Panc1 (cell line): ENCODE results near the gene TCOF1. TPM values are rescaled to one million over a fixed set of nuclear protein-coding genes. Genes with fewer than 3 reads are reported as not detected.

Experiments
- ATAC-seq: fragments of 200-7000 bp; cut with Tn5 transposase; 2 replicates; pipeline ENCODE4 v1.9.1; 2020; ENCODE audit warnings: mild to moderate bottlenecking, moderate library complexity
- BruUV-seq: library from RNA; stranded (reverse); fragments of 400-500 nt; replicated peaks from 2 replicates; lab custom pipeline; 2021; lab: Mats Ljungman, UMichigan
- CTCF ChIA-PET: fragments of 300-600 bp; sonication (Branson Sonifier 250); formaldehyde crosslinking; loops from one replicate; lab custom pipeline; 2022; ENCODE audit warnings: antibody characterized with exemption; lab: Charles Lee
- POLR2A ChIA-PET: fragments of 300-600 bp; sonication (Branson Sonifier 250); formaldehyde crosslinking; loops from one replicate; lab custom pipeline; 2022; ENCODE audit warnings: antibody characterized with exemption; lab: Charles Lee
- DNase-seq: peaks from one replicate; pipeline ENCODE4 v3.0.0-alpha.2; 2010; ENCODE audit warnings: low read depth, low spot score
- H3K27ac ChIP-seq: 2 replicates; pipeline ENCODE4 v1.5.1; 2011; ENCODE audit warnings: mild to moderate bottlenecking, low read length, inconsistent platforms
- H3K27me3 ChIP-seq: fragments of 200-500 bp; sonication (Bioruptor generic); 2 replicates; pipeline ENCODE4 v1.6.0; 2014; ENCODE audit warnings: low read length, inconsistent platforms; ENCODE audit not compliant: control insufficient read depth, insufficient read depth
- H3K36me3 ChIP-seq: fragments of 200-500 bp; sonication (Bioruptor generic); 2 replicates; pipeline ENCODE4 v1.5.1; 2014; ENCODE audit warnings: inconsistent platforms, mild to moderate bottlenecking, low read length, moderate library complexity; ENCODE audit not compliant: control insufficient read depth, insufficient read depth
- H3K4me1 ChIP-seq: 2 replicates; pipeline ENCODE4 v1.5.1; 2011; ENCODE audit warnings: inconsistent platforms, mild to moderate bottlenecking, low read length, moderate library complexity; ENCODE audit not compliant: control insufficient read depth, insufficient read depth
- H3K4me3 ChIP-seq, 2 experiments: 2 replicates each; pipeline ENCODE4 v1.5.1; 2011 to 2012; ENCODE audit warnings: low read depth in 2 of 2, low read length in 2 of 2, mild to moderate bottlenecking in 2 of 2, inconsistent platforms in 1 of 2, moderate library complexity in 1 of 2
- H3K9me3 ChIP-seq: fragments of 200-500 bp; sonication (Bioruptor generic); 2 replicates; pipeline ENCODE4 v1.5.1; 2014; ENCODE audit warnings: low read depth, mild to moderate bottlenecking, inconsistent platforms, low read length, moderate library complexity; ENCODE audit not compliant: control insufficient read depth, insufficient read depth
- POLR2AphosphoS5 ChIP-seq: IDR thresholded peaks from 2 replicates; pipeline ENCODE4 v1.6.1; 2012; ENCODE audit warnings: mild to moderate bottlenecking, low read depth, low read length, moderate library complexity
- SIN3A ChIP-seq: IDR thresholded peaks from 2 replicates; pipeline ENCODE4 v1.6.1; 2012; ENCODE audit warnings: low read depth, mild to moderate bottlenecking, low read length, moderate library complexity, borderline replicate concordance; ENCODE audit not compliant: insufficient read depth
- TCF7L2 ChIP-seq: IDR thresholded peaks from 2 replicates; pipeline ENCODE4 v1.6.1; 2011; ENCODE audit warnings: mild to moderate bottlenecking, low read depth, low read length, inconsistent platforms
- in situ Hi-C: cut with HindIII; loops from 2 replicates; pipeline ENCODE4 v1.10.0; 2016; ENCODE audit warnings: low sequenced_read_pairs, low pct_unique_long_range_greater_than_20kb
- intact Hi-C: fragments of 100-400 bp; cut with micrococcal nuclease; formaldehyde crosslinking; loops from one replicate; pipeline ENCODE4 v1.10.0; 2022; ENCODE audit not compliant: unreplicated experiment
- total RNA-seq: library from RNA; stranded (reverse); gene quantifications from one replicate; pipeline ENCODE4 v1.2.1, GENCODE V29; 2021; ENCODE audit not compliant: unreplicated experiment
- TF ChIP-seq, protein P1 (sequence below), 2 experiments: IDR thresholded peaks; 2 replicates each; pipeline ENCODE4 v1.6.1; 2011 to 2012; ENCODE audit warnings: low read depth in 2 of 2, control low read depth in 1 of 2, low read length in 1 of 2, mild to moderate bottlenecking in 1 of 2, moderate library complexity in 1 of 2; ENCODE audit not compliant: insufficient read depth in 1 of 2
- TF ChIP-seq, protein P2 (sequence below): fragments of 450-650 bp; IDR thresholded peaks from 2 replicates; pipeline ENCODE4 v1.5.1; 2017; ENCODE audit warnings: mild to moderate bottlenecking

The TCOF1 gene
- total RNA-seq, 1 experiment from 2014 or later: 92.8 TPM

DNA sequence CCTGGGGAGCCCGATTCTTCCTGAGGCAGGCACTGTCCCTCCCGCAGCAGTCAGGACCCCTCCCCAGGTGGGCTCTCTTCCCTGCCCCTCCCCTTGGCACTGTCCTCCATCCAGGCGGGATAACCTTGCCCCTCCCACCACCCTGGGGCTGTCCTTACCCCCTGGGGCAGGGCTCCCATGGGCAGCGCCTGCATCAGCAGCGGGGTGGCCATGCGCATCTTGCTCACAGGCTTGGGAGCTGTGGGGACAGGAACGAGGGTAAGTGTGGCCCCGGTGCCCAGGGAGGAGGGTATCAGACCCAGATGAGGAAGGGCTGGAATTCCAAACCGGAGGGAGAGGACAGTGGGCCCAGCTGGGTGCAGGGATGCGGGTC lies 49.2 kb downstream of the TCOF1 start:
- Histone ChIP-seq H3K27me3 (no peaks in the 10 kb centered on the region), H3K36me3 (no peaks in the 10 kb centered on the region), H3K9me3 (no peaks in the 10 kb centered on the region), H3K27ac (no peak overlapping the region), H3K4me1 (0 out of 2 replicates have a peak, but pooled peaks cover 4% of the 10 kb centered on the region), H3K4me3 (no peak overlapping the region)
- ChIA-PET POLR2A (no interaction called here), CTCF (no interaction called here)
- DNase-seq (no peak), ATAC-seq (no peak)
- no TSS peak for BruUV-seq
- intact Hi-C loops: no loop called here
- TF ChIP-seq SIN3A (no peak), TCF7L2 (no peak), POLR2AphosphoS5 (no peak)
- TF ChIP-seq, protein P1, sequence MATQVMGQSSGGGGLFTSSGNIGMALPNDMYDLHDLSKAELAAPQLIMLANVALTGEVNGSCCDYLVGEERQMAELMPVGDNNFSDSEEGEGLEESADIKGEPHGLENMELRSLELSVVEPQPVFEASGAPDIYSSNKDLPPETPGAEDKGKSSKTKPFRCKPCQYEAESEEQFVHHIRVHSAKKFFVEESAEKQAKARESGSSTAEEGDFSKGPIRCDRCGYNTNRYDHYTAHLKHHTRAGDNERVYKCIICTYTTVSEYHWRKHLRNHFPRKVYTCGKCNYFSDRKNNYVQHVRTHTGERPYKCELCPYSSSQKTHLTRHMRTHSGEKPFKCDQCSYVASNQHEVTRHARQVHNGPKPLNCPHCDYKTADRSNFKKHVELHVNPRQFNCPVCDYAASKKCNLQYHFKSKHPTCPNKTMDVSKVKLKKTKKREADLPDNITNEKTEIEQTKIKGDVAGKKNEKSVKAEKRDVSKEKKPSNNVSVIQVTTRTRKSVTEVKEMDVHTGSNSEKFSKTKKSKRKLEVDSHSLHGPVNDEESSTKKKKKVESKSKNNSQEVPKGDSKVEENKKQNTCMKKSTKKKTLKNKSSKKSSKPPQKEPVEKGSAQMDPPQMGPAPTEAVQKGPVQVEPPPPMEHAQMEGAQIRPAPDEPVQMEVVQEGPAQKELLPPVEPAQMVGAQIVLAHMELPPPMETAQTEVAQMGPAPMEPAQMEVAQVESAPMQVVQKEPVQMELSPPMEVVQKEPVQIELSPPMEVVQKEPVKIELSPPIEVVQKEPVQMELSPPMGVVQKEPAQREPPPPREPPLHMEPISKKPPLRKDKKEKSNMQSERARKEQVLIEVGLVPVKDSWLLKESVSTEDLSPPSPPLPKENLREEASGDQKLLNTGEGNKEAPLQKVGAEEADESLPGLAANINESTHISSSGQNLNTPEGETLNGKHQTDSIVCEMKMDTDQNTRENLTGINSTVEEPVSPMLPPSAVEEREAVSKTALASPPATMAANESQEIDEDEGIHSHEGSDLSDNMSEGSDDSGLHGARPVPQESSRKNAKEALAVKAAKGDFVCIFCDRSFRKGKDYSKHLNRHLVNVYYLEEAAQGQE (IDR thresholded peaks at IDR 0.05; ENCODE audit: insufficient read depth in 1 of 2, low read depth in 2 of 2, low read length in 1 of 2): no peak
- TF ChIP-seq, protein P2, sequence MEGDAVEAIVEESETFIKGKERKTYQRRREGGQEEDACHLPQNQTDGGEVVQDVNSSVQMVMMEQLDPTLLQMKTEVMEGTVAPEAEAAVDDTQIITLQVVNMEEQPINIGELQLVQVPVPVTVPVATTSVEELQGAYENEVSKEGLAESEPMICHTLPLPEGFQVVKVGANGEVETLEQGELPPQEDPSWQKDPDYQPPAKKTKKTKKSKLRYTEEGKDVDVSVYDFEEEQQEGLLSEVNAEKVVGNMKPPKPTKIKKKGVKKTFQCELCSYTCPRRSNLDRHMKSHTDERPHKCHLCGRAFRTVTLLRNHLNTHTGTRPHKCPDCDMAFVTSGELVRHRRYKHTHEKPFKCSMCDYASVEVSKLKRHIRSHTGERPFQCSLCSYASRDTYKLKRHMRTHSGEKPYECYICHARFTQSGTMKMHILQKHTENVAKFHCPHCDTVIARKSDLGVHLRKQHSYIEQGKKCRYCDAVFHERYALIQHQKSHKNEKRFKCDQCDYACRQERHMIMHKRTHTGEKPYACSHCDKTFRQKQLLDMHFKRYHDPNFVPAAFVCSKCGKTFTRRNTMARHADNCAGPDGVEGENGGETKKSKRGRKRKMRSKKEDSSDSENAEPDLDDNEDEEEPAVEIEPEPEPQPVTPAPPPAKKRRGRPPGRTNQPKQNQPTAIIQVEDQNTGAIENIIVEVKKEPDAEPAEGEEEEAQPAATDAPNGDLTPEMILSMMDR: no peak
- in situ Hi-C loops: no loop called here

DNA sequence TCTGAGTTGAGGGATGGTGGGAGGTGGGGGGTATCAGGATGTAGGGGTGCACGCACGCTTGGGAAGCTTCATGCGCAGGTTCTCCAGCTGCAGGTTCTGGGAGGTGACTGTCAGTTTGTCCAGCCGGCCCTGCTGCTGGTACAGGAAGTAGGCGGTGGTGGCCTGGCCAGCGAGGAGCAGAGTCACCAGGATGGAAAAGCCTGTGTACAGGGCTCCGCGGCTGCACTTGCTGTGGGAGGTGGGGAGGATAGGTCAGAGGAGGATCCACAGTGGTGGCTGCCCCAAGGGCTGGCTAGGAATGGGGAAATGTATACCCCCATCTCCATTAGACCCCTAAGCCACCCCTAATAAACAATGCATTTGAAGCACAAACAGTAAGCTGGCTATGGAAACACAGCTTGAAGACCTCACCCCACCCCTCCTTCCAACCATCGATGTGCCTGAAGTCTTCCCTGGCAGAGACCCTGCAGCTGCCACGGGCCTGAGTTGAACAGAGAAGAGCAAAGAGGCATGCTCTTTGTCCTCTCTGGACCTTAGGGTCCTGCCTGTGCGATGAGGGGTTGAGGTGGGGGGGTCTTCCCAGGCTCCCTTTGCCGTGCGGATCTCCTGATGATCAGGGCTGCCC lies 49.7 kb downstream of the TCOF1 start:
- no peak overlapping the region for H3K27ac ChIP-seq
- ATAC-seq: no peak
- H3K4me1 ChIP-seq: 0 out of 2 replicates have a peak, but pooled peaks cover 4% of the 10 kb centered on the region
- in situ Hi-C loops (no loop called here), intact Hi-C loops (no loop called here)
- no peak for DNase-seq
- H3K9me3 ChIP-seq: no peaks in the 10 kb centered on the region
- H3K27me3 ChIP-seq: no peaks in the 10 kb centered on the region
- no peak for TF ChIP-seq POLR2AphosphoS5
- TF ChIP-seq, protein P1 (IDR thresholded peaks at IDR 0.05; ENCODE audit: insufficient read depth in 1 of 2, low read depth in 2 of 2, low read length in 1 of 2): no peak
- no peak for TF ChIP-seq TCF7L2
- TF ChIP-seq SIN3A: no peak
- TF ChIP-seq, protein P2: no peak
- POLR2A ChIA-PET: no interaction called here
- no peaks in the 10 kb centered on the region for H3K36me3 ChIP-seq
- no TSS peak for BruUV-seq
- CTCF ChIA-PET: no interaction called here
- no peak overlapping the region for H3K4me3 ChIP-seq
